GM12864 (cell line): ENCODE results near the gene DSCAML1.

Experiments
- DNase-seq: peaks from one replicate; pipeline ENCODE4 v3.0.0-alpha.2; 2011; ENCODE audit warnings: low read depth
- H3K4me3 ChIP-seq: 2 replicates; pipeline ENCODE4 v1.5.1; 2011; ENCODE audit warnings: mild to moderate bottlenecking, low read depth, low read length, control low read depth
- CTCF ChIP-seq: IDR thresholded peaks from 2 replicates; pipeline ENCODE4 v1.5.1; 2011; ENCODE audit warnings: low read depth, mild to moderate bottlenecking, moderate library complexity, low read length, control low read depth, inconsistent platforms; ENCODE audit errors: missing control alignments

The DSCAML1 gene

GRCh38 chr11:117724104-117724503 lies 72.9 kb downstream of the DSCAML1 start:
- DNase-seq: no peak
- no peak overlapping the region for H3K4me3 ChIP-seq
- no peak for TF ChIP-seq CTCF

GRCh38 chr11:117723277-117724024 lies 73.6 kb downstream of the DSCAML1 start:
- no peak for DNase-seq
- no peak overlapping the region for H3K4me3 ChIP-seq
- no peak for TF ChIP-seq CTCF

GRCh38 chr11:117722082-117722481 lies 74.9 kb downstream of the DSCAML1 start:
- H3K4me3 ChIP-seq: no peak overlapping the region
- TF ChIP-seq CTCF: no peak
- no peak for DNase-seq

- no peak overlapping the region for H3K4me3 ChIP-seq
- DNase-seq: no peak
- no peak for TF ChIP-seq CTCF
Measured at GRCh38 chr11:117720061-117720511, 76.9 kb downstream of the DSCAML1 start.

- H3K4me3 ChIP-seq: no peak overlapping the region
- TF ChIP-seq CTCF: no peak
Measured at GRCh38 chr11:117719480-117719879, 77.5 kb downstream of the DSCAML1 start.

GRCh38 chr11:117717485-117718314 lies 79.3 kb downstream of the DSCAML1 start:
- DNase-seq: no peak
- no peak overlapping the region for H3K4me3 ChIP-seq
- no peak for TF ChIP-seq CTCF

More at GRCh38 chr11:117719480-117719879, 77.5 kb downstream of the DSCAML1 start:
- DNase-seq: no peak
